ENCODE data around the gene PCSK5. TPM values are rescaled to one million over a fixed set of nuclear protein-coding genes. Genes with fewer than 3 reads are reported as not detected.

The PCSK5 gene
- total and polyA plus RNA-seq, 2 donors (not counting 1 experiment from before 2014, with no cell fraction given), result 0.09 TPM; not detected in 1

- POLR2A ChIA-PET, result no interaction called here
- Mint-ChIP-seq H3K27ac (no peak overlapping the region), H3K4me3 (no peak overlapping the region), H3K9me3 (ENCODE audit: insufficient read depth) (no peaks in the 10 kb centered on the region), H3K27me3 (peaks cover 21% of the 10 kb centered on the region), H3K4me1 (no peaks in the 10 kb centered on the region)
- Histone ChIP-seq H3K36me3 (replicated peaks in 1 of 2; ENCODE audit: control extremely low read depth in 1 of 2, control insufficient read depth in 1 of 2, extremely low read depth in 1 of 2, insufficient read depth in 2 of 2, low read length in 1 of 2) (no peaks in the 10 kb centered on the region), H4K20me1 (ENCODE audit: control insufficient read depth, insufficient read depth, low read length, poor library complexity, severe bottlenecking) (no peaks in the 10 kb centered on the region), H3K27me3 (replicated peaks in 1 of 4; ENCODE audit: control extremely low read depth in 1 of 4, control insufficient read depth in 3 of 4, insufficient read depth in 4 of 4, low read length in 3 of 4) (peaks cover 0 to 2% (median 0%) of the 10 kb centered on the region in 4 experiments), H3K79me2 (ENCODE audit: control insufficient read depth, insufficient read depth, low read length) (no peaks in the 10 kb centered on the region), H3K4me2 (replicated peaks; ENCODE audit: low read depth, low read length, poor library complexity, severe bottlenecking) (no peak overlapping the region), H3K4me1 (ENCODE audit: control insufficient read depth in 2 of 2, insufficient read depth in 2 of 2, low read length in 2 of 2) (no peaks in the 10 kb centered on the region), H3K9ac (ENCODE audit: low read length) (no peak overlapping the region), H3K9me3 (ENCODE audit: control extremely low read depth in 1 of 3, control insufficient read depth in 2 of 3, insufficient read depth in 1 of 3, low read length in 2 of 3) (peaks cover 0 to 4% (median 0%) of the 10 kb centered on the region in 3 donors), H2AFZ (ENCODE audit: insufficient read depth, low read depth, low read length, poor library complexity, severe bottlenecking) (no peak overlapping the region), H3K4me3 (ENCODE audit: control extremely low read depth in 1 of 5, extremely low read depth in 1 of 5, insufficient read depth in 1 of 5, low read depth in 2 of 5, low read length in 4 of 5) (no peak overlapping the region), H3K27ac (ENCODE audit: low read length in 2 of 2) (no peak overlapping the region)
- no peak for ATAC-seq (ENCODE audit: low read depth)
- CTCF ChIA-PET, result no interaction called here
- TF ChIP-seq EZH2 (IDR thresholded peaks at IDR 0.05; ENCODE audit: borderline replicate concordance, insufficient read depth, low read depth, low read length, poor library complexity, severe bottlenecking) (no peak), CTCF (IDR thresholded peaks at IDR 0.05) (no peak)
- intact Hi-C loops (cut with micrococcal nuclease), result no loop called here
- no peak for DNase-seq
- WGBS (ENCODE audit: insufficient coverage), result no CpG with 5 or more reads among the region's 1 CpG
These were observed 451.7 kb downstream of the PCSK5 start for GRCh38 chr9:76342201-76342600.

- Mint-ChIP-seq H3K27ac (no peak overlapping the region), H3K4me3 (no peak overlapping the region), H3K4me1 (no peaks in the 10 kb centered on the region), H3K9me3 (ENCODE audit: insufficient read depth) (no peaks in the 10 kb centered on the region), H3K27me3 (peaks cover 22% of the 10 kb centered on the region)
- H2AFZ ChIP-seq (ENCODE audit: insufficient read depth, low read depth, low read length, poor library complexity, severe bottlenecking), result no peak overlapping the region
- no CpG with 5 or more reads among the region's 2 CpGs for WGBS (ENCODE audit: insufficient coverage)
- no peaks in the 10 kb centered on the region for H3K4me1 ChIP-seq (ENCODE audit: control insufficient read depth in 2 of 2, insufficient read depth in 2 of 2, low read length in 2 of 2)
- H3K4me3 ChIP-seq (ENCODE audit: control extremely low read depth in 1 of 5, extremely low read depth in 1 of 5, insufficient read depth in 1 of 5, low read depth in 2 of 5, low read length in 4 of 5), result no peak overlapping the region
- no peak for DNase-seq
- CTCF ChIA-PET, result no interaction called here
- no peak for ATAC-seq (ENCODE audit: low read depth)
- peaks cover 0 to 4% (median 0%) of the 10 kb centered on the region in 3 donors for H3K9me3 ChIP-seq (ENCODE audit: control extremely low read depth in 1 of 3, control insufficient read depth in 2 of 3, insufficient read depth in 1 of 3, low read length in 2 of 3)
- H3K79me2 ChIP-seq (ENCODE audit: control insufficient read depth, insufficient read depth, low read length), result no peaks in the 10 kb centered on the region
- H3K9ac ChIP-seq (ENCODE audit: low read length), result no peak overlapping the region
- peaks cover 0 to 2% (median 0%) of the 10 kb centered on the region in 4 experiments for H3K27me3 ChIP-seq (replicated peaks in 1 of 4; ENCODE audit: control extremely low read depth in 1 of 4, control insufficient read depth in 3 of 4, insufficient read depth in 4 of 4, low read length in 3 of 4)
- no peak overlapping the region for H3K27ac ChIP-seq (ENCODE audit: low read length in 2 of 2)
- POLR2A ChIA-PET, result no interaction called here
- intact Hi-C loops (cut with micrococcal nuclease), result no loop called here
- no peaks in the 10 kb centered on the region for H4K20me1 ChIP-seq (ENCODE audit: control insufficient read depth, insufficient read depth, low read length, poor library complexity, severe bottlenecking)
- H3K36me3 ChIP-seq (replicated peaks in 1 of 2; ENCODE audit: control extremely low read depth in 1 of 2, control insufficient read depth in 1 of 2, extremely low read depth in 1 of 2, insufficient read depth in 2 of 2, low read length in 1 of 2), result no peaks in the 10 kb centered on the region
- TF ChIP-seq EZH2 (IDR thresholded peaks at IDR 0.05; ENCODE audit: borderline replicate concordance, insufficient read depth, low read depth, low read length, poor library complexity, severe bottlenecking), result no peak
- H3K4me2 ChIP-seq (replicated peaks; ENCODE audit: low read depth, low read length, poor library complexity, severe bottlenecking), result no peak overlapping the region
These were observed 452.4 kb downstream of the PCSK5 start for GRCh38 chr9:76342858-76343257.
